SH-SY5Y (cell line): ENCODE measurements around the gene BTNL9.

Experiments
- GATA2 ChIP-seq: IDR thresholded peaks from 2 replicates; pipeline ENCODE4 v1.6.1; 2011; ENCODE audit warnings: mild to moderate bottlenecking, low read depth, low read length
- GATA3 ChIP-seq: IDR thresholded peaks from 2 replicates; pipeline ENCODE4 v1.6.1; 2011; ENCODE audit warnings: low read depth, mild to moderate bottlenecking, low read length, moderate library complexity

- TF ChIP-seq GATA2 (no peak), GATA3 (no peak)
Measured at GRCh38 chr5:181109489-181110013, 69.5 kb downstream of the BTNL9 start.
